Duodenal mucosa (tissue), 2 donors: ENCODE results near the gene CCNB1.
"Not testable (repeated sequence)": the region's sequence is repeated elsewhere in the genome, so short reads cannot be mapped to it uniquely, and the experiment has no call there.

ENCODE experiments used
- H3K27ac ChIP-seq: one replicate; pipeline ENCODE4 v1.7.0; 2013; ENCODE audit warnings: low read depth, low read length
- H3K27me3 ChIP-seq, 2 donors: one replicate each; pipeline ENCODE4 v1.7.0; 2013; ENCODE audit warnings: low read length in 2 of 2, control low read depth in 1 of 2; ENCODE audit not compliant: insufficient read depth in 2 of 2, control insufficient read depth in 1 of 2
- H3K36me3 ChIP-seq, 2 donors: one replicate each; pipeline ENCODE4 v1.7.0; 2013; ENCODE audit warnings: low read length in 2 of 2, control low read depth in 1 of 2; ENCODE audit not compliant: insufficient read depth in 2 of 2, control insufficient read depth in 1 of 2
- H3K4me1 ChIP-seq, 2 donors: one replicate each; pipeline ENCODE4 v1.7.0; 2013; ENCODE audit warnings: low read length in 2 of 2, control low read depth in 1 of 2; ENCODE audit not compliant: insufficient read depth in 2 of 2, control insufficient read depth in 1 of 2
- H3K4me3 ChIP-seq, 2 donors: one replicate each; pipeline ENCODE4 v1.7.0; 2013; ENCODE audit warnings: low read length in 2 of 2, low read depth in 1 of 2
- H3K9ac ChIP-seq, 2 donors: one replicate each; pipeline ENCODE4 v1.7.0; 2013; ENCODE audit warnings: low read length in 2 of 2, low read depth in 1 of 2
- H3K9me3 ChIP-seq, 2 donors: one replicate each; pipeline ENCODE4 v1.7.0; 2013; ENCODE audit warnings: low read length in 2 of 2, control low read depth in 1 of 2; ENCODE audit not compliant: control insufficient read depth in 1 of 2

The CCNB1 gene

DNA sequence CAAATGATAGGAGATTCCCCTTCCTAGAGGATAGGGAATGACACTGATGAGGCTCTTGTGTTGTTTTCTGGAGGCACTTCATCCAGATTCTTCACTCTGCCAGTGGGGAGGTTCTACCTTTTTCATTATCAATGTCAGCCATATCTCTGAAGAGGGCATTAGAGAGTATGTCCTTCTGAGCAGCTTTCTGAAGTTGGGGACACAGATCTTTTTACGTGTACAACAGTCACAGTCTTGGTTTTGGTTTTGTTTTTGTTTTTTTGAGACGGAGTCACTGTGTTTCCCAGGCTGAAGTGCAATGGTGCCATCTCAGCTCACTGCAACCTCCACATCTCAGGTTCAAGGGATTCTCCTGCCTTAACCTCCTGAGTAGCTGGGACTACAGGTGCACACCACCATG lies 45.1 kb downstream of the CCNB1 start:
- no peak overlapping the region for H3K9ac ChIP-seq
- no peaks in the 10 kb centered on the region for H3K36me3 ChIP-seq
- H3K4me1 ChIP-seq, result no peaks in the 10 kb centered on the region
- no peaks in the 10 kb centered on the region for H3K9me3 ChIP-seq
- no peaks in the 10 kb centered on the region for H3K27me3 ChIP-seq
- H3K27ac ChIP-seq, result no peak overlapping the region
- H3K4me3 ChIP-seq, result no peak overlapping the region

DNA sequence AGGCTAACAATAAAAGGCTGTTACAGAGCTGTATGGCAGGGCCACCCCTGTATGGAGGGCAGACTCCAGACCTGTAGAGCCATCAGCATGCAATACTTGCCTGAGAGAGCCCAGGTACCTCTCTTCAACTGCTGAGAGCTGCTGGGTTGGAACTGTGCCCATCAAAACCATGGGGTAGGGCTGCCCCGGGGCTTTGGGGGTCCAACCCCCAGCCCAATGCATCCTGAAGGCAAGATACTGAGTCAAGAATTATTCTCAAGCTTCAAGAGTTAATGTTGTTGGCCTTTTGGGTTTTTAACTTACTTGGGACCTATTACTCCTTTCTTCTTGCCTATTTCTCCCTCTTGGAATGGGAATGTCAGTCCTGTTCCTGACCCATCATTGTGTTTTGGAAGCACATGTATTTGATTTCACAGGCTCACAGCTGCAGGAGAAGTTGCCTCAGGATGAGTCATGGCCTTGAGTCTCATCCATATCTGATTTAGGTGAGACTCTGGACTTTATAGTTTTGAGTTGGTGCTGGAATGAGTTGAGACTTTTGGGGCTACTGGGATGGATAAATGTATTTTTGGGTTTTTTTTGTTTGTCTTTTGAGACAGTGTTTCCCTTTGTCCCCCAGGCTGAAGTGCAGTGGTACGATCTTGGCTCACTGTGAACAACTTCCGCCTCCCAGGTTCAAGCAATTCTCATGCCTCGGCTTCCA lies 46.7 kb downstream of the CCNB1 start:
- Histone ChIP-seq H3K9me3 (no peaks in the 10 kb centered on the region), H3K27me3 (no peaks in the 10 kb centered on the region), H3K4me3 (no peak overlapping the region), H3K9ac (no peak overlapping the region), H3K4me1 (peaks cover 0 to 4% of the 10 kb centered on the region in 2 donors), H3K36me3 (no peaks in the 10 kb centered on the region), H3K27ac (no peak overlapping the region)

DNA sequence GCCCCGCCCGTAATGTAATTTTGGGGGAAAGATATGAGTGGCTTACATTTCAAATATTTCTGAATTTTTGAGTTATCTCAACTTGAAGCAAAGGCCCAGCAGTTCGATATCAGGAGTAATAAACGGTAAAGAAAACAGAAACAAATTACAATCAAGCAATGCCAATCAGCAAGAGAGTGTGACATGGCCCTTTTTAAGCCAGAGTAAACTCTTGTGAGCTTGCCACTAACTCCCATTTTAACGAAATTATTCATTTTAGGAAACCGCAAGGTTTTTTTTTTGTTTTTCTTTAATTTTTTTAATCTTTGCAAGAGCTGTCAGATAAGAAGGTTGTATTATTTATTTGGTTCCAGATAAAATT lies 50.2 kb downstream of the CCNB1 start:
- Histone ChIP-seq H3K36me3 (no peaks in the 10 kb centered on the region), H3K27me3 (no peaks in the 10 kb centered on the region), H3K27ac (no peak overlapping the region), H3K9ac (peak overlapping the region in 1 of 2 donors; percentile 47), H3K9me3 (no peaks in the 10 kb centered on the region), H3K4me3 (peak overlapping the region; percentile 97 to 100), H3K4me1 (peaks cover 5% of the 10 kb centered on the region in 2 donors)

DNA sequence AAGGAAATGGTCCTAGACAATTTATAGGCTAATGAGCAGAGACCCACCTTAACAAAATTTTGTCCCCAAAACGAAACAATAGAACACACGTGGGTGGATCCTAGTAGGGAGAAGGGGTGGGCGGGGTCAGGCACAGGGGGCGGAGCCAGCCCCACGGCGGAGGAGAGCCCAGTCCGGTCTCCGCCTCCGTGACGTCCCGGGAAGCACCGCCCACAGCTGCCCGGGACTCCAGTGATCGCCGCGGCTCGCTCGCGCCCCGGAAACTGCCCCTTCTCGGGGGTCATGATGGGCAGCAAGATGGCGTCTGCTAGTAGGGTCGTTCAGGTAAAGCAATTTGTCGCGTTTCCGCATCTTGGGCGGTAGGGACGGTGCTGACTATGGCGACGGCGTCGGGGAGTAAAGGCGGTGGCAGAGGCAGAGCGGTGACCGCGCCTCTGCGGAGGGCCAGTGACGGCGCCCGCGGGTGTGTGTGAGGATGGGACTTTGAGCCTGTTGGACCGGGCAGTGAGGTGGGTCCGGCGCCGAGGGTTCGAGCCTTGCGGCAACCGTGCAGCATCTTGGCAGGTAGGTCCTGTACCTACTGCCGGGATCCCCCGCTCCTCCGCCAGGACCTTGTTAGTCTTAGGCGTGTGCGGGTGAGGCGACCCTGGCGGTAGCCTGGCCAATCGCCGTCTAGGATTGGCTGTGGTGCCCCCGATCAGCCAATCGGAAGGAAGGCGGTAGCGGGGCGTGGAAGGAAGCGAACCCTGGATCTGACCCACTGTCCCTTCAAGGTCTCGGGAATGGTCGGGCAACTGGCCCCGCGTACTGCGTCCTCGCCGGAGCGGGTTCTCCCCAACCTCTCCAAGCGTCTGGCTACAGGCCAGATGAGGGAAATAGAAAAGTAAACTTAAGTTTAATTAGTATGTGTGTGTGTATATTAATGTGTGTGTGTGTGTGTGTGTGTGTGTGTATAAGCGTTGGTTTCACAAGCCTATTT lies 50.9 kb downstream of the CCNB1 start:
- H3K4me1 ChIP-seq, result peaks cover 5% of the 10 kb centered on the region in 2 donors
- H3K36me3 ChIP-seq, result no peaks in the 10 kb centered on the region
- peak overlapping the region; percentile 97 to 100 for H3K4me3 ChIP-seq
- H3K9ac ChIP-seq, result peak overlapping the region; percentile 94 to 100
- H3K27me3 ChIP-seq, result no peaks in the 10 kb centered on the region
- H3K9me3 ChIP-seq, result no peaks in the 10 kb centered on the region
- H3K27ac ChIP-seq, result peak overlapping the region; percentile 96

DNA sequence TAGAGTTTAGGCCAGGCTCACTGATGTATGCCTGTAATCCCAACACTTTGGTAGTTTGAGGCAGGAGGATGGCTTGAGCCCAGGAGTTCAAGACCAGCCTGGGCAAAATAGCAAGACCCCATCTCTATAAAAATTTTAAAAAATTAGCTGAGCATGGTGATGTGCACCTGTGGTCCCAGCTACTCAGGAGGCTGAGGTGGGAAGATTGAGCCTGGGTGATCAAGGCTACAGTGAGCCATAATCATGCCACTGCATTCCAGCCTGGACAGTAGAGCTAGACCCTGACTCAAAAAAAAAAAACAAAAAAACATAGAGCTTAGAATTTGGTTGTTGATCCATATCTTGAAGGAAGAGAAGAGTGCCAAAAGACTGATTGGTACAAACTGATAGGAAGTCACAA lies 53.0 kb downstream of the CCNB1 start:
- H3K4me3 ChIP-seq, result no peak overlapping the region
- no peaks in the 10 kb centered on the region for H3K27me3 ChIP-seq
- H3K27ac ChIP-seq, result no peak overlapping the region
- H3K36me3 ChIP-seq, result no peaks in the 10 kb centered on the region
- H3K9ac ChIP-seq, result no peak overlapping the region
- no peaks in the 10 kb centered on the region for H3K9me3 ChIP-seq
- peaks cover 5% of the 10 kb centered on the region in 2 donors for H3K4me1 ChIP-seq

DNA sequence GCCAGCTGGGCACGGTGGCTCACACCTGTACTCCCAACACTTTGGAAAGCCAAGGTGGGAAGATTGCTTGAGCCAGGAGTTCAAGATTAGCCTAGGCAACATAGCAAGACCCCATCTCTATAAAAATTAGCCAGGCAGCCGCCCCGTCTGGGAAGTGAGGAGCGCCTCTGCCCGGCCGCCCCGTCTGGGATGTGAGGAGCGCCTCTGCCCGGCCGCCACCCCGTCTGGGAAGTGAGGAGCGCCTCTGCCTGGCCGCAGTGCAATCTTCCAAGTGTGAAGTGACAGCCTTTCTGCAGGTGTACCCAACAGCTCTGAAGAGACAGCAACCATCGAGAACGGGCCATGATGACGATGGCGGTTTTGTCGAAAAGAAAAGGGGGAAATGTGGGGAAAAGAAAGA lies 53.4 kb downstream of the CCNB1 start:
- H3K4me3 ChIP-seq, H3K36me3 ChIP-seq, H3K27me3 ChIP-seq, H3K9ac ChIP-seq, H3K27ac ChIP-seq, H3K4me1 ChIP-seq, H3K9me3 ChIP-seq: not testable (repeated sequence)

DNA sequence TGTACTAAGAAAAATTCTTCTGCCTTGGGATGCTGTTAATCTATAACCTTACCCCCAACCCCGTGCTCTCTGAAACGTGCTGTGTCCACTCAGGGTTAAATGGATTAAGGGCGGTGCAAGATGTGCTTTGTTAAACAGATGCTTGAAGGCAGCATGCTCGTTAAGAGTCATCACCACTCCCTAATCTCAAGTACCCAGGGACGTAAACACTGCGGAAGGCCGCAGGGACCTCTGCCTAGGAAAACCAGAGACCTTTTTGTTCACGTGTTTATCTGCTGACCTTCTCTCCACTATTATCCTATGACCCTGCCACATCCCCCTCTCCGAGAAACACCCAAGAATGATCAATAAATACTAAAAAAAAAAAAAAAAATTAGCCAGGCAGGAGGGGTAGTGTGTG lies 53.9 kb downstream of the CCNB1 start:
- not testable (repeated sequence) for H3K4me1 ChIP-seq, H3K4me3 ChIP-seq, H3K9me3 ChIP-seq, H3K9ac ChIP-seq, H3K36me3 ChIP-seq, H3K27me3 ChIP-seq, H3K27ac ChIP-seq

DNA sequence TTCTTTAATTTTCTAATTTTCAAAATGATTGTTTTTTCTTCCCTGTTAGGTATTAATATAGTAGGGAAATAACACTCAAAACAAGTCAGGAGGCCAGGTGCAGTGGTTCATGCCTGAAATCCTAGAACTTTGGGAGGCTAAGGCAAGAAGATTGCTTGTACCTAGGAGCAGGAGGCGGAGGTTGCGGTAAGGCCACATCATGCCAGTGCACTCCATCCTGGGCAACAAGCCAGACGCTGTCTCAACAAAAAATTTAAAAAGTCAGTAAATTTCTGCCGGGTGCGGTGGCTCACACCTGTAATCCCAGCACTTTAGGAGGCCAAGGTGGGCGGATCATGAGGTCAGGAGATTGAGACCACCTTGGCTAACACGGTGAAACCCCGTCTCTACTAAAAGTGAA lies 57.6 kb downstream of the CCNB1 start:
- no peak overlapping the region for H3K4me3 ChIP-seq
- H3K4me1 ChIP-seq, result no peaks in the 10 kb centered on the region
- H3K9ac ChIP-seq, result no peak overlapping the region
- H3K9me3 ChIP-seq, result no peaks in the 10 kb centered on the region
- no peaks in the 10 kb centered on the region for H3K27me3 ChIP-seq
- no peak overlapping the region for H3K27ac ChIP-seq
- peaks cover 6 to 17% of the 10 kb centered on the region in 2 donors for H3K36me3 ChIP-seq

DNA sequence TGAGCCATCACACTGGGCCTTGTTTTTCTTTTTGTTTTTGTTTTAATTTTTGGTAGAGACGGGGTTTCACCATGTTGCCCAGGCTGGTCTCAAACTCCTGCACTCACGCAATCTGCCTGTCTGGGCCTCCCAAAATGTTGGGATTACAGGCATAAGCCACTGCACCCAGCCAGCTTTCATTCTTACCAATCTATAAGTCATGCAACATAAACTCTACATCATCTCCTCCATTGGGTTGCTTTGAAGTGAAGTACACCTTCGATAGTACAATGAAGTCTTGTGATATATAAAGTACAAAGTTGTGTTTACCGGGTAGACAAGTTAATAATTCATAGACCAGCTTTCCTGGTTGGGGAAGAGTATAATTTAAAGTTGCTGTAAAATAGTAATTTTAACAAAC lies 58.9 kb downstream of the CCNB1 start:
- no peaks in the 10 kb centered on the region for H3K27me3 ChIP-seq
- H3K9ac ChIP-seq, result no peak overlapping the region
- H3K9me3 ChIP-seq, result no peaks in the 10 kb centered on the region
- H3K4me3 ChIP-seq, result no peak overlapping the region
- H3K27ac ChIP-seq, result no peak overlapping the region
- no peaks in the 10 kb centered on the region for H3K4me1 ChIP-seq
- H3K36me3 ChIP-seq, result peaks cover 6 to 23% of the 10 kb centered on the region in 2 donors
